Uterus (tissue), 2 donors: ENCODE measurements around the gene TOX2.

Source experiments
- POLR2A ChIP-seq, 2 donors: fragments of 450-650 bp; IDR thresholded peaks; one replicate each; pipeline ENCODE4 v1.6.1; 2016; ENCODE audit warnings: antibody characterized with exemption in 2 of 2, mild to moderate bottlenecking in 1 of 2, moderate library complexity in 1 of 2
- TF ChIP-seq, protein P1 (sequence below), 4 experiments: fragments of 200-600 bp in 2 of 4; fragments of 450-650 bp in 2 of 4; sonication (generic) in 2 of 4; IDR thresholded peaks; one replicate each; pipeline ENCODE4 v1.5.1; 2016 to 2019; ENCODE audit warnings: antibody characterized with exemption in 4 of 4, mild to moderate bottlenecking in 2 of 4, moderate library complexity in 1 of 4

DNA sequence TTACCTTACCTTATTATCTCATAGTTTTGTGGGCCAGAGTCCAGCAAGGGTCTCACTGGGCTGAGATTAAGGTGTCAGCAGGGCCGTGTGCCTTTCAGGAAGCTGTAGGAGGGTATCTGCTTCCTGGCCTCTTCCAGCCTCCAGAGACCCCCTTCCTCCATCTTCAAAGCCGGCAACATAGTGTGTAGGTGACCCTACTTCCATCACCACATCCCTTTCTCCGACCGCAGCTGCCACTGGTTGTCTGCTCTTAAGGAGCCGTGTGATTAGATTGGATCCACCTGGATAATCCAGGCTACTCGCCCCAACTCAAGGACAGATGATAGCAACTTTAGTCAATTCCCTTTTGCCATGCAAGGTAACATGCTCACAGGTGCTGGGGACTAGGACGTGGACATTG, 181.2 kb downstream of the TOX2 start:
- TF ChIP-seq, protein P1, sequence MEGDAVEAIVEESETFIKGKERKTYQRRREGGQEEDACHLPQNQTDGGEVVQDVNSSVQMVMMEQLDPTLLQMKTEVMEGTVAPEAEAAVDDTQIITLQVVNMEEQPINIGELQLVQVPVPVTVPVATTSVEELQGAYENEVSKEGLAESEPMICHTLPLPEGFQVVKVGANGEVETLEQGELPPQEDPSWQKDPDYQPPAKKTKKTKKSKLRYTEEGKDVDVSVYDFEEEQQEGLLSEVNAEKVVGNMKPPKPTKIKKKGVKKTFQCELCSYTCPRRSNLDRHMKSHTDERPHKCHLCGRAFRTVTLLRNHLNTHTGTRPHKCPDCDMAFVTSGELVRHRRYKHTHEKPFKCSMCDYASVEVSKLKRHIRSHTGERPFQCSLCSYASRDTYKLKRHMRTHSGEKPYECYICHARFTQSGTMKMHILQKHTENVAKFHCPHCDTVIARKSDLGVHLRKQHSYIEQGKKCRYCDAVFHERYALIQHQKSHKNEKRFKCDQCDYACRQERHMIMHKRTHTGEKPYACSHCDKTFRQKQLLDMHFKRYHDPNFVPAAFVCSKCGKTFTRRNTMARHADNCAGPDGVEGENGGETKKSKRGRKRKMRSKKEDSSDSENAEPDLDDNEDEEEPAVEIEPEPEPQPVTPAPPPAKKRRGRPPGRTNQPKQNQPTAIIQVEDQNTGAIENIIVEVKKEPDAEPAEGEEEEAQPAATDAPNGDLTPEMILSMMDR (IDR thresholded peaks at IDR 0.05) = no peak
- no peak for TF ChIP-seq POLR2A (IDR thresholded peaks at IDR 0.05)
